IPS-20b (cell line): Measurements from ENCODE around the gene TTC28.
"Not testable (repeated sequence)": the region's sequence is repeated elsewhere in the genome, so short reads cannot be mapped to it uniquely, and the experiment has no call there.

Experiments
- H3K27ac ChIP-seq: one replicate; pipeline ENCODE4 v1.5.1; 2013; ENCODE audit warnings: low read length
- H3K27me3 ChIP-seq: 2 replicates; pipeline ENCODE4 v1.6.1; 2013; ENCODE audit warnings: mild to moderate bottlenecking, low read length, inconsistent platforms; ENCODE audit not compliant: insufficient read depth
- H3K36me3 ChIP-seq: 2 replicates; pipeline ENCODE4 v1.6.1; 2013; ENCODE audit warnings: low read depth, mild to moderate bottlenecking, inconsistent platforms, low read length, moderate library complexity; ENCODE audit not compliant: insufficient read depth
- H3K4me1 ChIP-seq: 2 replicates; pipeline ENCODE4 v1.6.1; 2013; ENCODE audit warnings: mild to moderate bottlenecking, control low read depth, inconsistent platforms, low read length, moderate library complexity; ENCODE audit not compliant: insufficient read depth
- H3K4me3 ChIP-seq: 2 replicates; pipeline ENCODE4 v1.5.1; 2013; ENCODE audit warnings: mild to moderate bottlenecking, low read length, inconsistent platforms
- H3K9ac ChIP-seq: 2 replicates; pipeline ENCODE4 v1.6.1; 2013; ENCODE audit warnings: low read depth, mild to moderate bottlenecking, inconsistent platforms, low read length, moderate library complexity
- H3K9me3 ChIP-seq: 2 replicates; pipeline ENCODE4 v1.6.1; 2013; ENCODE audit warnings: mild to moderate bottlenecking, low read depth, low read length, inconsistent platforms; ENCODE audit not compliant: insufficient read depth

The TTC28 gene

GRCh38 chr22:28498044-28498443 lies 181.6 kb downstream of the TTC28 start:
- no peaks in the 10 kb centered on the region for H3K36me3 ChIP-seq
- no peak overlapping the region for H3K4me3 ChIP-seq
- no peaks in the 10 kb centered on the region for H3K27me3 ChIP-seq
- H3K9me3 ChIP-seq: no peaks in the 10 kb centered on the region
- no peaks in the 10 kb centered on the region for H3K4me1 ChIP-seq
- no peak overlapping the region for H3K27ac ChIP-seq
- H3K9ac ChIP-seq: no peak overlapping the region

DNA sequence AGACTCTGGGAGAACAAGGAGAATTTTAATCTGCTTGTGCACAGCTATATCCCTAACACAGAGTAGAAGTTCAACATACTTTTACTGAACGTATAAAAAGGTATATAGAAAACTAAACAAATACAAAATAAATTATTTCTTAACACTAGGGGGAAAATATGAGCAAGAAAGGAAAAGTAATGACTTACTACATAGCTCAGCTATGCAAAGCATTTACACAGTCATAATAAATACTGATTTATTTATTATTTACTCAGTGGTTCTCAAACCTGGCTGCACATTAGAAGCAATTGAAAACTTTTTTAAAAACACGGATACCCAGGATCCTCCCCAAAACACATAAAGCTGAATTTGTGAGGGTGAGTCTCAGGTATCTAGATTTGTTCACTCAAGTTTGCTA lies 182.5 kb downstream of the TTC28 start:
- no peaks in the 10 kb centered on the region for H3K4me1 ChIP-seq
- no peaks in the 10 kb centered on the region for H3K36me3 ChIP-seq
- no peak overlapping the region for H3K9ac ChIP-seq
- H3K27me3 ChIP-seq: no peaks in the 10 kb centered on the region
- no peak overlapping the region for H3K4me3 ChIP-seq
- no peak overlapping the region for H3K27ac ChIP-seq
- no peaks in the 10 kb centered on the region for H3K9me3 ChIP-seq

GRCh38 chr22:28491289-28491688 lies 188.4 kb downstream of the TTC28 start:
- H3K27ac ChIP-seq, H3K36me3 ChIP-seq, H3K9ac ChIP-seq, H3K27me3 ChIP-seq, H3K4me1 ChIP-seq, H3K9me3 ChIP-seq, H3K4me3 ChIP-seq: not testable (repeated sequence)

DNA sequence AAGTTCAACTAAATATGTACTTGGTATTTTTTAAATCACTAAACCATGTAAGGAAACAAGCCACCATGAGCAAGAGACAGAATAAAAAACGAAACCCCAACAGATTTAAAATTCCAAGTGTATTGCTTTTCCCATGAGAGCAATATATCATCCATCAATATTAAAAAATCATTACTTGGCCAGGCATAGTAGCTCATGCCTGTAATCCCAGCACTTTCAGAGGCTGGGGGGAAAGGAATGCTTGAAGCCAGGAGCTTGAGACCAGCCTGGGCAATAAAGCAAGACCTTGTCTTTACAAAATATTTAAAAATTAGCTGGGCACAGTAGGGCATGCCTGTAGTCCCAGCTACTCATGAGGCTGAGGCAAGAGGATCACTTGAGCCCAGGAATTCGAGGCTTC lies 190.8 kb downstream of the TTC28 start:
- Histone ChIP-seq H3K27me3 (no peaks in the 10 kb centered on the region), H3K4me1 (no peaks in the 10 kb centered on the region), H3K9me3 (no peaks in the 10 kb centered on the region), H3K36me3 (no peaks in the 10 kb centered on the region), H3K9ac (no peak overlapping the region), H3K4me3 (no peak overlapping the region), H3K27ac (no peak overlapping the region)

DNA sequence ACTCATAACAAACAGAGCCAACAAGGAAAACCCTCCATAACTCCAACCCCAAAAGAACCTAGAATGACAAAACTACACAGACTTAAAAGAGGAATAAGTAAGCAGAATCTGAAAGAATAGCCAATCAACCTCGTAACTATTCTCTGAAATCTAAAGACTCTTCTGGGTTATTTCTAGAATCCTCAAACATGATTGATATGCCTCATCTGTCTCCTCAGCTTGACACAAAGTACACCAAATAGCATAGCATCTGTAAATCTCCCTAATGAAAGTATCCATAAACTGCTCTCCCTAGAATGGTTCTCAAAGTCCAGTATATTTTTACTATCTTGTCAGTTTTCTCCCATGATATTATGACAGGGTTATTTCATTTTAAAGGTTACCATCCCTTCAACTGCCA lies 195.0 kb downstream of the TTC28 start:
- Histone ChIP-seq H3K36me3 (no peaks in the 10 kb centered on the region), H3K9ac (no peak overlapping the region), H3K27ac (no peak overlapping the region), H3K4me3 (no peak overlapping the region), H3K4me1 (no peaks in the 10 kb centered on the region; the same call in 1 of the 2 replicates), H3K9me3 (no peaks in the 10 kb centered on the region), H3K27me3 (no peaks in the 10 kb centered on the region)

GRCh38 chr22:28481725-28482124 lies 197.9 kb downstream of the TTC28 start:
- Histone ChIP-seq H3K4me1 (no peaks in the 10 kb centered on the region; the same call in 1 of the 2 replicates), H3K27ac (no peak overlapping the region), H3K9ac (no peak overlapping the region), H3K4me3 (no peak overlapping the region), H3K27me3 (no peaks in the 10 kb centered on the region), H3K36me3 (no peaks in the 10 kb centered on the region), H3K9me3 (no peaks in the 10 kb centered on the region)

GRCh38 chr22:28480000-28480715 lies 199.5 kb downstream of the TTC28 start:
- H3K4me3 ChIP-seq: no peak overlapping the region
- H3K27me3 ChIP-seq: no peaks in the 10 kb centered on the region
- H3K9ac ChIP-seq: no peak overlapping the region
- no peak overlapping the region for H3K27ac ChIP-seq
- no peaks in the 10 kb centered on the region; the same call in 1 of the 2 replicates for H3K4me1 ChIP-seq
- H3K36me3 ChIP-seq: no peaks in the 10 kb centered on the region
- H3K9me3 ChIP-seq: no peaks in the 10 kb centered on the region

DNA sequence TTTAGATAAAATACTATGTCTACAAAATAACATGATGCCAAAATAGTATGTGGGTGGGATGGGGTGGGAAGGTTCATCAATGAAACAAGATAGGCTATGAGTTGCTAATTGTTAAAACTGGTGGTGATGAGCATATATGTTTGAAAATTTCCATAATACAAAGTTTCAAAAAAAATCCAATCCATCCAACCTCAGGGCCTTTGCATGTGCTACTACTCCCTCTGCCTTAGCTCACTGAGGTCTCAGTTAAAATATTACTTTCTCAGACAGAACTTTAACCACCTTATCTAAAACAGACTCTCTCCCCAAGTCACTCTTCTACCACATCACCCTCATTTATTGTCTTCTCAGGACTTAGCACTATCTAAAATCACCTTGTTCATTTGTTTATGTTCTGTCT lies 201.1 kb downstream of the TTC28 start:
- Histone ChIP-seq H3K4me3 (no peak overlapping the region), H3K9ac (no peak overlapping the region), H3K27me3 (no peaks in the 10 kb centered on the region), H3K36me3 (no peaks in the 10 kb centered on the region), H3K4me1 (no peaks in the 10 kb centered on the region; the same call in 1 of the 2 replicates), H3K27ac (no peak overlapping the region), H3K9me3 (no peaks in the 10 kb centered on the region)

DNA sequence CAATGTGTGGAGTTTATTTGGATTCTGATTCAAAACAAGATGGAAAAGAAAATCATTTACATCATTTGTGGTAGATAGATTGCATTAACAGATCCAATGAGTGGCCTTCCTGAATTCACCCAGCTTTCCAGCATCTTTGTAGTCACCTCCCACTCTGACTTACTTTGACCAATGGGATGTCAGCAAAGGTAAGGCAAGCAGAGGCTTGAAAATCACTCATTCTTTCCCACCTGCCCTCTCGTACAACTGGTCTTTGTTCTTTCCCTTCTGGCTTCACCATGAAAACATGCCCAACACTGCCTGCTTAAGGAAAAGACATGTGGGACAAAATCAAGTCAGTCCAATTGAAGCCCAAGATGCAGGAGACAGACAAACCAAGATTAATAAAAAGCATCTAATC lies 202.1 kb downstream of the TTC28 start:
- H3K27ac ChIP-seq: no peak overlapping the region
- H3K4me1 ChIP-seq: no peaks in the 10 kb centered on the region; the same call in 1 of the 2 replicates
- no peak overlapping the region for H3K9ac ChIP-seq
- H3K4me3 ChIP-seq: no peak overlapping the region
- H3K9me3 ChIP-seq: no peaks in the 10 kb centered on the region
- no peaks in the 10 kb centered on the region for H3K27me3 ChIP-seq
- no peaks in the 10 kb centered on the region for H3K36me3 ChIP-seq

- H3K9ac ChIP-seq: no peak overlapping the region
- H3K4me1 ChIP-seq: no peaks in the 10 kb centered on the region
- no peaks in the 10 kb centered on the region for H3K27me3 ChIP-seq
- H3K27ac ChIP-seq: no peak overlapping the region
- H3K4me3 ChIP-seq: no peak overlapping the region
- H3K9me3 ChIP-seq: no peaks in the 10 kb centered on the region
- no peaks in the 10 kb centered on the region for H3K36me3 ChIP-seq
These were observed 205.3 kb downstream of the TTC28 start for GRCh38 chr22:28474330-28474729.

DNA sequence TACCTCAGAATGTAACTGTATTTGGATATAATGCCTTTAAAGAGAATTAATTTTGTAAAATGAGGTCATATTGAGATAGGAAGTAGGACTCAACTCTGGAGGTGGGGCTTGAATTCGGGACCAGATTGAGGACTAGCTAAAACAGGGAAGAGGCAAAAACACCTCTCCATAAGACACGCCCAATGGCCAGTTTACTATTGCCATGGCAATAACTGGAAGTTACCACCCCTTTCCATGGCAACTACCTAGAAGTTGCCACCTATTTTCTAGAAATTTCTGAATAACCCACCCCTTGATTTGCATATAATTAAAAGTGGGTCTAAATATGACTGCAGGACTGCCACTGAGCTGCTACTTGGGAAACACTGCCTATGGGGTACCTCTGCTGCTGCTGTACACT lies 206.4 kb downstream of the TTC28 start:
- no peaks in the 10 kb centered on the region for H3K9me3 ChIP-seq
- H3K4me3 ChIP-seq: no peak overlapping the region
- no peaks in the 10 kb centered on the region for H3K27me3 ChIP-seq
- H3K27ac ChIP-seq: no peak overlapping the region
- no peaks in the 10 kb centered on the region for H3K4me1 ChIP-seq
- H3K9ac ChIP-seq: no peak overlapping the region
- H3K36me3 ChIP-seq: no peaks in the 10 kb centered on the region

GRCh38 chr22:28467055-28467454 lies 212.6 kb downstream of the TTC28 start:
- not testable (repeated sequence) for H3K4me3 ChIP-seq, H3K36me3 ChIP-seq, H3K4me1 ChIP-seq, H3K27me3 ChIP-seq, H3K27ac ChIP-seq, H3K9ac ChIP-seq, H3K9me3 ChIP-seq
